Stimulated activated CD4-positive, alpha-beta T cell treated with anti-CD3 and anti-CD28 coated beads, Interleukin-1b, Interleukin-23, amount 100 ng/mL, for 1 hour (primary cell): ENCODE measurements around the gene NSD2.
"Not testable (repeated sequence)": the region's sequence is repeated elsewhere in the genome, so short reads cannot be mapped to it uniquely, and the experiment has no call there.

Source experiments
- DNase-seq, 2 donors: peaks; one replicate each; pipeline ENCODE4 v3.0.0-alpha.2; 2020; ENCODE audit warnings: low read depth in 2 of 2

The NSD2 gene

GRCh38 chr4:1870578-1871443 lies at the start of gene NSD2:
TSS of gene NSD2 (plus strand) at chr4:1871393. CDS start at chr4:1900655, 29,262 bp downstream.
- DNase-seq = peak; percentile 72 to 80

GRCh38 chr4:1821679-1822567 lies 49.3 kb upstream of the NSD2 start:
- DNase-seq = no peak

GRCh38 chr4:1822568-1823544 lies 48.3 kb upstream of the NSD2 start:
- DNase-seq = no peak

GRCh38 chr4:1823545-1823932 lies 47.7 kb upstream of the NSD2 start:
- no peak for DNase-seq

DNA sequence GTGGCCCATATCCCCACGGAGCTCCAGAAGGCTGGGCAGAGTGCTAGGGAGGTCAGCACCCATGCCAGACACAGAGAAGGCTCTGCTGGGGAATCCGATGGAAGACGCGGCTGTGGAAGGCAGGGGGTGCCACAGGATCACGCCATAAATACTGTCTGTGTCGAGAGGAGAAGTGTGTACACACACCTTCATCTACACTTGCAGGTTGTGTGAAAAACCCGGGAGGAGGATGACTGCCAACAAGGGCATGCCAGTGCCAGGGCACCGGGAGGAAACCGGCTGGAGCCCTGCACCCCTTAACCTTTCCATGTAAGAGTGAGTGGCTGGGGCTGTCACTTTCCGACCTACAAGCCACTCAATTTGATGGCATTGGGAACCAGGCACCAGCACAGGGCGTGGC lies 46.4 kb upstream of the NSD2 start:
- no peak for DNase-seq

GRCh38 chr4:1825326-1825725 lies 45.9 kb upstream of the NSD2 start:
- DNase-seq = no peak

- DNase-seq = no peak
Observed at GRCh38 chr4:1826531-1827350, 44.5 kb upstream of the NSD2 start.

- DNase-seq = no peak
Observed at GRCh38 chr4:1830234-1830633, 41.0 kb upstream of the NSD2 start.

DNA sequence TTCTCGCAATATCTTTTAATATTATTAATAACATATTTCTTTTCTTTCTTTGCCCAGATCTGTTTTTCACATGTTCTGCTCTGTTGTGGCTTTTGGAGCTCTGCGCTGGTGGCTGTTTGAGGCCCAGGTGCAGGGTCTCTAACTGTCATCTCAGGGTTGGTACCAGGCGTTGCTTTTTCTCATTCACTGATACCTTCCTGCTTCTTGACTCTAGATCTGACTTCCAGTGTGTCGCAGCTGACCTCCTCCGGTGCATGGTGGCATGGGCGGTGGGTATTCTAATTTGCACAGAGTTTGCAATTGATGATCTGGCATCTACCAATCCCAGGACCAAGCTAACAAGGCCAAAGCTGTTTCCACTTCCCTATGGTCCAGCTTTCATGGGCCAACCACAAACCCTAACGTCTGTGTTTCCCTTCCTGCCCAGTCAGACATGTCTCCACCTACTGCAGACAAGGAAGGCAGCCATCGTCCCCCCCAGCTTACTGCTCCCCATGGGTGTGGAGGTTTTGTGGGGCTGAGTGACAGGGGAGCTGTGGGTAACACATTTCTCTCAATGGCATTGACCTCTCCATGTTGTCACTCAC lies 40.5 kb upstream of the NSD2 start:
- DNase-seq = no peak

- DNase-seq = no peak
Observed at GRCh38 chr4:1831331-1831730, 39.9 kb upstream of the NSD2 start.

DNA sequence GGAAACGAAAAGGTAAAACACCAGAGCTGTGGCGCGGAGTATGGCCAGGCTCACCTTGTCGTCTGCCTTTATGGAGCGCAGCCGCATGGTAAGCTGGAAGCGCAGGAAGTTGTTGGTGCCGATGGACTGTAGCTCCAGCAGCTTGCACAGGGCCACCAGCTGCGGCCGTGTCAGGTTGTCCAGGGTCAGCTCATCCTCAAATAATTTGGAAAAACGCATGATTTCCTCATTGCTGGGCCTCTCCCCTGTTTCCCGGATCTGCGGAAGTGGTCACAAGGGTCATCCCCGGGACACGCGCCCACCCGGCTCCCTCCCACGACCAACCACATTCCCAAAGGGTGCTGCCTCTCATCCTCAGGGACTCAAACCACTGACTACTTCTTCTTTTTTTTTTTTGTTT lies 38.5 kb upstream of the NSD2 start:
- no peak for DNase-seq

- no peak for DNase-seq
Observed at GRCh38 chr4:1833307-1834046, 37.7 kb upstream of the NSD2 start.

DNA sequence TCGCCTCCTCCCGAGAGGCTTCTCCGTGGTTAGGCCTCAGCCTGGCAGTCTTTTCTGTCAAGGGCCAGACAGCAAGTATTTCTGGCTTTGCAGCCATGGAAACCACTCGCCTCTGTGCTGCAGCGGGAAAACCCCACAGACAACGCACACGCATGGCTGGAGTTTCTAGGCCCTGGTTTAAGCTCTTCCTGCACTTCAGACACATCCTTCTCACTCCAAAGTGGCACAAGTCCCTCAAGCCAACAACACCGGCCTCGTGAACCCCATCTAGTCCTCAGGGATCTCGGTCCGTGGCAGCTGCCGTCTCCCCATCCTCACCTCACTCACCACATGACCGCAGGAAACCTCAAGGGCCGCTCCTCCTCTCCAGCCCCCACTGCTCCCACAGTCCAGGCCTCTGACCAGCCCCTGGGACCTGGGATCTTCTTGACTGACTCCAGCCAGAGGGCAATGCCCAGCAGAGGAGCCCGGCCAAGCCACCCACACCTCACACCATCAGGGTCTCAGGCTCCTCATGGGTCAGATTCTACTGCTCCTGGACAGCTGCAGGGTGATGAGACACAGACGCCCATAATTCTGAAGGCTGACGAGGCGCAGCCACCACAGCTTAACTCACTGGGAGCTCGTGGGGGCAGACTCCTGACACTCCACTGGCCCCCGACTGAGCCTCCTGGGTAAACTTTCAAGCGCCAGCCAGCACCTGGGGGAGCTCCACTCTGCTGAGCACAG lies 37.0 kb upstream of the NSD2 start:
- DNase-seq = no peak

DNA sequence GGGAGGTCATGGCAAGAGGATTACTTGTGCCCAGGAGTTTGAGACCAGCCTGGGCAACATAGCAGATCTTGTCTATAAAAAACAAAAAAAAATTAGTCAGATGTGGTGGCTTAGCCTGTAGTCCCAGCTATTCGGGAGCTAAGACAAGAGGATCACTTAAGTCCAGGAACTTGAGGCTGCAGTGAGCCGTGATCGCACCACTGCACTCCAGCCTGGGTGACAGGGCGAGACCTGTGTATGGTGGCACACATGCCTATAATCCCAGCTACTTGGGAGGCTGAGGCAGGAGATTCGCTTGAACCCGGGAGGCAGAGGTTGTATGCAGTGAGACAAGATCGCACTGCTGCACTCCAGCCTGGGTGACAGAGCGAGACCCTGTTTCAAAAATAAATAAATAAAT lies 35.4 kb upstream of the NSD2 start:
- DNase-seq = not testable (repeated sequence)

GRCh38 chr4:1836650-1837049 lies 34.5 kb upstream of the NSD2 start:
- no peak for DNase-seq

DNA sequence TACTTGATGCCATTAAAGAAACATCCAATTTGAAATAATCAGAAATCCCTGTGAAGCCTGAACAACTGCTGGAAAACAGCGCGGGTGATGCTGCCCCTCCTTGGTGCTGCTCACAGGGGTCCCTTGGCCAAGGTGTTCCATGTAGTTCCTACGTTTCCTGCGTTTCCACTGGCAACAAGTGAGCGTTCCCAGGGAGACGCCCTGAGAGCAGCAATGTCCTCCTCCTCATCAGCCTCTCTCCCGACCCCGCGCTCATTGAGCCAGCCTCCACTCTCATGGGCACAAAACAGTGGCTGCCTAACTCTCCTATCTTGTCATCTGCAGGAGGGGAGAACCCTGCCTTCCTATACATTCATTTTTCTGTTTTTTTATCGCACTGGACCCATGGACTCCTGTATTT lies 34.1 kb upstream of the NSD2 start:
- DNase-seq = no peak

GRCh38 chr4:1839282-1839681 lies 31.9 kb upstream of the NSD2 start:
- DNase-seq = no peak

GRCh38 chr4:1841201-1841886 lies 29.8 kb upstream of the NSD2 start:
- no peak for DNase-seq

DNA sequence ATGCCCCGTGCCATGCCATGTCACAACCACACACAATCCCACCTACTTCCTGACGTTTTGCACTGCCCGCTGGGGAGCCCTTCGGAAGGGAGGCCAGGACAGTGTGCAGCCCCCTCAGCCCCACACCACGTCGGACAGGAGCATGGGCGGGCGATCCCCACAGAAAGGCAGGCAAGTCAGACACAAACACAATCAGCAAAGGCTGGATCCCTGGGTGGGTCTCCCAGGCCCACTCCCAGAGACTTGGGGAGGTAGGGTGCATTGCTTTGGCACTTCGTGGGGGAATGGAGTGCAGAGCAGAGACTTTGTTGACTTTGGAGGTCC lies 29.3 kb upstream of the NSD2 start:
- DNase-seq = no peak
